Measurements from ENCODE around the gene UMAD1. TPM values are rescaled to one million over a fixed set of nuclear protein-coding genes. Genes with fewer than 3 reads are reported as not detected.

The UMAD1 gene
- total RNA-seq, 4 donors from 2014 or later, result 1.3 to 32.9 (median 15.3) TPM

GRCh38 chr7:7731732-7732131 lies 91.2 kb downstream of the UMAD1 start:
- no peaks in the 10 kb centered on the region for H3K9me3 ChIP-seq
- no peak overlapping the region for H3K4me3 ChIP-seq
- H3K4me1 ChIP-seq, result no peaks in the 10 kb centered on the region
- no peak for TF ChIP-seq POLR2A (IDR thresholded peaks at IDR 0.05)
- TF ChIP-seq, protein P1, sequence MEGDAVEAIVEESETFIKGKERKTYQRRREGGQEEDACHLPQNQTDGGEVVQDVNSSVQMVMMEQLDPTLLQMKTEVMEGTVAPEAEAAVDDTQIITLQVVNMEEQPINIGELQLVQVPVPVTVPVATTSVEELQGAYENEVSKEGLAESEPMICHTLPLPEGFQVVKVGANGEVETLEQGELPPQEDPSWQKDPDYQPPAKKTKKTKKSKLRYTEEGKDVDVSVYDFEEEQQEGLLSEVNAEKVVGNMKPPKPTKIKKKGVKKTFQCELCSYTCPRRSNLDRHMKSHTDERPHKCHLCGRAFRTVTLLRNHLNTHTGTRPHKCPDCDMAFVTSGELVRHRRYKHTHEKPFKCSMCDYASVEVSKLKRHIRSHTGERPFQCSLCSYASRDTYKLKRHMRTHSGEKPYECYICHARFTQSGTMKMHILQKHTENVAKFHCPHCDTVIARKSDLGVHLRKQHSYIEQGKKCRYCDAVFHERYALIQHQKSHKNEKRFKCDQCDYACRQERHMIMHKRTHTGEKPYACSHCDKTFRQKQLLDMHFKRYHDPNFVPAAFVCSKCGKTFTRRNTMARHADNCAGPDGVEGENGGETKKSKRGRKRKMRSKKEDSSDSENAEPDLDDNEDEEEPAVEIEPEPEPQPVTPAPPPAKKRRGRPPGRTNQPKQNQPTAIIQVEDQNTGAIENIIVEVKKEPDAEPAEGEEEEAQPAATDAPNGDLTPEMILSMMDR (IDR thresholded peaks at IDR 0.05), result no peak
- no peak for DNase-seq
- peak overlapping the region; percentile 20 to 70 for H3K27ac ChIP-seq
- no peaks in the 10 kb centered on the region for H3K36me3 ChIP-seq
- no peaks in the 10 kb centered on the region for H3K27me3 ChIP-seq
- intact Hi-C loops (cut with DNase I; ENCODE audit: low total_unique reads), result no loop called here

DNA sequence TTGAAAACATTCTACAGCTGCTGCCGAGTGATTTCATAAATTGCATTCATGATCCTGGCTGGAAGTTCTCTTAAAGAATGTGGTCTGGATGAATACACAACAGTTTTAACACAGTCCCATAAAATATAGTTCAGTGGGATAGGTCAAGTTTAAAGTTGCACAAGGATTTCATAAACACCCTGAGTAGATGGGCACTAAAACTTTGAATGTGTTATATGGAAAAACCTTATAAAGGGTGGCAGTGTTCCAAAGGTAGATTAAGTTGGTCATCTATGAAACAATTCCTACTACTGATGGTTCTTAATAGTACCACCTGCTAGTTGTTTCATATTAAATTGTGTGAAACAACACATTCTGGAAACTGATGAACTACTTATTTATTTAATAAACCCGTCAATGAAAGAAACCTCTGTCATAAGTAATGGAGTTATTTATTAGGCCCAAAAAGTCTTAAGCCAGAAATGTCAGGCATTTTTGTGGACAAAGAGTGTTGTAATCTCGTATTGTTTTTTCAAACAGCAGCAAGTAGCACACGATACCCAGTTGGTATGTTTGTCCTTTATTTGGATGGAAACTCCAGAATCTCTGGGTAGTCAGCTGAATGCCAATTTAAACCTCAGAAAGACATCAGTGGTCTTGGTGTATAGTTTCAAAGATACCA lies 92.2 kb downstream of the UMAD1 start:
- Histone ChIP-seq H3K27ac (peak overlapping the region; percentile 50 to 70), H3K9me3 (no peaks in the 10 kb centered on the region), H3K36me3 (no peaks in the 10 kb centered on the region), H3K27me3 (no peaks in the 10 kb centered on the region), H3K4me1 (no peaks in the 10 kb centered on the region), H3K4me3 (no peak overlapping the region)
- intact Hi-C loops (cut with DNase I; ENCODE audit: low total_unique reads), result no loop called here
- DNase-seq, result no peak
- TF ChIP-seq, protein P1 (IDR thresholded peaks at IDR 0.05), result no peak
- no peak for TF ChIP-seq POLR2A (IDR thresholded peaks at IDR 0.05)

- Histone ChIP-seq H3K36me3 (no peaks in the 10 kb centered on the region), H3K4me3 (no peak overlapping the region), H3K9me3 (no peaks in the 10 kb centered on the region), H3K4me1 (no peaks in the 10 kb centered on the region), H3K27ac (no peak overlapping the region), H3K27me3 (no peaks in the 10 kb centered on the region)
- TF ChIP-seq, protein P1 (IDR thresholded peaks at IDR 0.05), result no peak
- no peak for TF ChIP-seq POLR2A (IDR thresholded peaks at IDR 0.05)
- intact Hi-C loops (cut with DNase I; ENCODE audit: low total_unique reads), result no loop called here
- DNase-seq, result no peak
Measured at GRCh38 chr7:7736671-7737070, 96.1 kb downstream of the UMAD1 start.

GRCh38 chr7:7737674-7738073 lies 97.1 kb downstream of the UMAD1 start:
- H3K9me3 ChIP-seq, result no peaks in the 10 kb centered on the region
- H3K27ac ChIP-seq, result no peak overlapping the region
- no peaks in the 10 kb centered on the region for H3K36me3 ChIP-seq
- TF ChIP-seq POLR2A (IDR thresholded peaks at IDR 0.05), result no peak
- TF ChIP-seq, protein P1 (IDR thresholded peaks at IDR 0.05), result no peak
- intact Hi-C loops (cut with DNase I; ENCODE audit: low total_unique reads), result no loop called here
- no peak for DNase-seq
- no peak overlapping the region for H3K4me3 ChIP-seq
- no peaks in the 10 kb centered on the region for H3K27me3 ChIP-seq
- no peaks in the 10 kb centered on the region for H3K4me1 ChIP-seq

DNA sequence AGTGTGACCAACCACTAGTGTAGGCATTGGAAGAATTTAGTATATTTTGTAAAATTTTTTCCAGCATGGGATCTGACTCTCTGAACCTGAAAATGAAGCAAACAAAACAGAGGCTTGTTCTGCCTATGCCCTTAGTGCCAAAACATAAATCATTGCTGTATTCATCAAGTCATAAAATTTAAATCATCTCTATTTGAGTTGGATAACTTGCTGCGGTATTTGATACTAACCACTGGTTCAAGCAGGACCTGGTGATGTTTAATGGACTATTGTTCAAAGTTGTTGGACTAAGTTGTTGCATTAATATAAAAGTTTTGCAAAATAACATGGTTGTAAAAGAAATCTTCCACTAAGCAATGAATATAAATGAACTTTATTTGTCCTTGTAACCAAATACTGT lies 97.6 kb downstream of the UMAD1 start:
- Histone ChIP-seq H3K27me3 (no peaks in the 10 kb centered on the region), H3K9me3 (no peaks in the 10 kb centered on the region), H3K36me3 (no peaks in the 10 kb centered on the region), H3K27ac (no peak overlapping the region), H3K4me1 (no peaks in the 10 kb centered on the region), H3K4me3 (no peak overlapping the region)
- intact Hi-C loops (cut with DNase I; ENCODE audit: low total_unique reads), result no loop called here
- TF ChIP-seq, protein P1 (IDR thresholded peaks at IDR 0.05), result no peak
- no peak for TF ChIP-seq POLR2A (IDR thresholded peaks at IDR 0.05)
- DNase-seq, result no peak
